Left lung (tissue), 10 donors: Measurements from ENCODE around the gene TTC24. TPM values are rescaled to one million over a fixed set of nuclear protein-coding genes. Genes with fewer than 3 reads are reported as not detected.
"Not testable (repeated sequence)": the region's sequence is repeated elsewhere in the genome, so short reads cannot be mapped to it uniquely, and the experiment has no call there.

Experiments
- ATAC-seq: fragments of 200-7000 bp; cut with Tn5 transposase; one replicate; pipeline ENCODE4 v1.9.1; 2020; ENCODE audit warnings: moderate library complexity
- DNase-seq, 4 donors: peaks; one replicate each; pipeline ENCODE4 v3.0.0-alpha.2; 2013 to 2020
- H3K27ac ChIP-seq, 2 donors: fragments of 200-600 bp; sonication (generic) in 1 of 2; one replicate each; pipeline versions ENCODE4 v1.5.0 to v1.8.0; 2020 to 2021
- H3K27me3 ChIP-seq, 2 donors: fragments of 200-600 bp; sonication (generic) in 1 of 2; one replicate each; pipeline versions ENCODE4 v1.5.0 to v1.8.0; 2020 to 2021
- H3K36me3 ChIP-seq, 2 donors: fragments of 200-600 bp; sonication (generic) in 1 of 2; one replicate each; pipeline versions ENCODE4 v1.5.0 to v1.8.0; 2020 to 2021
- H3K4me1 ChIP-seq, 2 donors: fragments of 200-600 bp; one replicate each; pipeline ENCODE4 v1.8.0; 2021
- H3K4me3 ChIP-seq, 2 donors: fragments of 200-600 bp; sonication (generic) in 1 of 2; one replicate each; pipeline versions ENCODE4 v1.5.0 to v1.8.0; 2020 to 2021; ENCODE audit warnings: mild to moderate bottlenecking in 1 of 2
- H3K9me3 ChIP-seq, 2 donors: fragments of 200-600 bp; sonication (generic) in 1 of 2; one replicate each; pipeline versions ENCODE4 v1.5.0 to v1.8.0; 2020 to 2021
- CTCF ChIP-seq, 2 donors: fragments of 200-600 bp; sonication (generic) in 1 of 2; IDR thresholded peaks; one replicate each; pipeline versions ENCODE4 v1.5.0 to v1.8.0; 2021; ENCODE audit warnings: antibody characterized with exemption in 2 of 2
- intact Hi-C, 2 donors: fragments of 100-400 bp; cut with DNase I; formaldehyde crosslinking; loops; one replicate each; pipeline versions ENCODE4 v1.11.2 to v1.14.2; 2022
- polyA plus RNA-seq, 6 donors: library from polyadenylated mRNA; unstranded; fragments of 120-200 nt; gene quantifications; one replicate each; pipeline ENCODE4 v1.2.1, GENCODE V29; 2013; ENCODE audit not compliant: insufficient read length in 6 of 6
- total RNA-seq, 2 donors: library from RNA; stranded (reverse); fragmentation: NEBNext Ultra II Directional; extraction: Animal tissue kit (Norgen Biotek cat#: 25700); gene quantifications; one replicate each; pipeline ENCODE4 v1.2.1, GENCODE V29; 2021
- donor health status: DM: no; HTN: yes; CAD: no.
- donor health status: DM: no; HTN: no; CAD: no.

TTC24 gene
- total and polyA plus RNA-seq, 8 donors = 0.07 to 0.34 (median 0.16) TPM; not detected in 4

GRCh38 chr1:156586323-156586722 lies 6.8 kb downstream of the TTC24 start:
- ATAC-seq (no peak), DNase-seq (no peak)
- no peaks in the 10 kb centered on the region for H3K36me3 ChIP-seq
- H3K27me3 ChIP-seq = no peaks in the 10 kb centered on the region
- no peak overlapping the region for H3K27ac ChIP-seq
- H3K9me3 ChIP-seq = no peaks in the 10 kb centered on the region
- intact Hi-C loops = no loop called here
- peaks cover 0 to 13% of the 10 kb centered on the region in 2 donors for H3K4me1 ChIP-seq
- no peak for TF ChIP-seq CTCF (IDR thresholded peaks at IDR 0.05)
- no peak overlapping the region for H3K4me3 ChIP-seq

- Histone ChIP-seq H3K27ac (no peak overlapping the region), H3K4me1 (peaks cover 0 to 16% of the 10 kb centered on the region in 2 donors), H3K36me3 (no peaks in the 10 kb centered on the region), H3K27me3 (no peaks in the 10 kb centered on the region), H3K9me3 (no peaks in the 10 kb centered on the region), H3K4me3 (no peak overlapping the region)
- DNase-seq (no peak), ATAC-seq (peak; percentile 36)
- intact Hi-C loops = no loop called here
- no peak for TF ChIP-seq CTCF (IDR thresholded peaks at IDR 0.05)
These were observed 7.5 kb downstream of the TTC24 start for GRCh38 chr1:156586892-156587477.

GRCh38 chr1:156587927-156588326 lies 8.4 kb downstream of the TTC24 start:
- H3K27ac ChIP-seq, H3K9me3 ChIP-seq, H3K27me3 ChIP-seq, DNase-seq, H3K36me3 ChIP-seq, H3K4me3 ChIP-seq, intact Hi-C loops, ATAC-seq: not testable (repeated sequence)
- H3K4me1 ChIP-seq = peaks cover 5 to 25% of the 10 kb centered on the region in 2 donors

- intact Hi-C loops = no loop called here
- no peak for DNase-seq
These were observed 10.0 kb downstream of the TTC24 start for GRCh38 chr1:156589546-156589945.

GRCh38 chr1:156590326-156591180 lies 11.0 kb downstream of the TTC24 start:
- no peak for ATAC-seq
- H3K9me3 ChIP-seq = no peaks in the 10 kb centered on the region
- TF ChIP-seq CTCF (IDR thresholded peaks at IDR 0.05) = no peak
- no peak for DNase-seq
- peaks cover 5 to 19% of the 10 kb centered on the region in 2 donors for H3K4me1 ChIP-seq
- intact Hi-C loops = no loop called here
- H3K36me3 ChIP-seq = peaks cover 0 to 23% of the 10 kb centered on the region in 2 donors
- H3K27me3 ChIP-seq = no peaks in the 10 kb centered on the region
- peak overlapping the region in 1 of 2 donors; percentile 81 for H3K4me3 ChIP-seq
- H3K27ac ChIP-seq = peak overlapping the region; percentile 78 to 82

More at GRCh38 chr1:156589546-156589945, 10.0 kb downstream of the TTC24 start:
- Histone ChIP-seq H3K27ac (no peak overlapping the region), H3K9me3 (no peaks in the 10 kb centered on the region), H3K36me3 (peaks cover 0 to 13% of the 10 kb centered on the region in 2 donors), H3K27me3 (no peaks in the 10 kb centered on the region), H3K4me3 (no peak overlapping the region), H3K4me1 (peaks cover 5 to 19% of the 10 kb centered on the region in 2 donors)
- ATAC-seq = no peak
- TF ChIP-seq CTCF (IDR thresholded peaks at IDR 0.05) = no peak
